HG02885 (cell line): ENCODE measurements around the gene CYP3A5.
"Not testable (repeated sequence)": the region's sequence is repeated elsewhere in the genome, so short reads cannot be mapped to it uniquely, and the experiment has no call there.

Experiments
- ATAC-seq: cut with Tn5 transposase; IDR thresholded peaks from one replicate; pipeline ENCODE4 v1.9.1; 2021; ENCODE audit warnings: mild to moderate bottlenecking; ENCODE audit not compliant: unreplicated experiment, poor library complexity

Gene CYP3A5

DNA sequence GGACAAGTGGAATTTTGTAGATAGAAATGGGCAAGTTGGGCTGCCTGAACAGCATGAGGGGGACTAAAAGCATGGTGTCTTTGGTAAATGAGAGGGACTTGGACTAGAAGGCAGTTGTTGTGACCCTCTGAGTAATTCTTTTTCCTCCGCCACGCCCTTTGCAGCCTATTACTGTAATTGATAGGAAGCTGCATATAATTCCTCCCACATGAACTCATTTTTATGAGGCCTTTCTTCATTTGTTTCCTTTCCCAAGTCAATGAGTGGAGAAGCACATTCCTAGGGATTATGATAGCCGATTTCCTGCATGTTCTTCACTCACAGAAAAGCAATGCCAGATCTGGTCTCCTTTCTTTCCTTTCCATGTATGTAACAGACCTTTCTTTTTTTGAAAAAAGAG lies 35.4 kb downstream of the CYP3A5 start:
- no peak for ATAC-seq

DNA sequence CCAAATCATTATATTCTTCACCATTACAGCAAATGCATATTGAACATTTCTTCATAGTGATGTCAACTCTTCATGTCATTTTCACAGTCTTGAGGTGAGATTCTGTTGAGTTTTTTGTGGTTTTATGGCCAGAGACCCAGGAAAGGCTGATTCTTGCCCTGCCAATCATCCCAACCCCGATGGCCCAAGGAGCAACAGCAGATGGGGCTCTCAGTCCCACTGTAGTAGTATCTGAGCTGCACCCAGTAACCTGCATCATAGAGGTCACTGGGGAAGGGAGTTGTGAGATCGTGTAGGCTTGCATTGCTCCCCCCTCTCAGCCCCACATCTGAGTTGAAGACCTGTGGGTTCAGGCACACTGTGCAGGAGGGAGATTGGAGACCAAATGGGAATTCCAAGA lies 36.3 kb downstream of the CYP3A5 start:
- no peak for ATAC-seq

DNA sequence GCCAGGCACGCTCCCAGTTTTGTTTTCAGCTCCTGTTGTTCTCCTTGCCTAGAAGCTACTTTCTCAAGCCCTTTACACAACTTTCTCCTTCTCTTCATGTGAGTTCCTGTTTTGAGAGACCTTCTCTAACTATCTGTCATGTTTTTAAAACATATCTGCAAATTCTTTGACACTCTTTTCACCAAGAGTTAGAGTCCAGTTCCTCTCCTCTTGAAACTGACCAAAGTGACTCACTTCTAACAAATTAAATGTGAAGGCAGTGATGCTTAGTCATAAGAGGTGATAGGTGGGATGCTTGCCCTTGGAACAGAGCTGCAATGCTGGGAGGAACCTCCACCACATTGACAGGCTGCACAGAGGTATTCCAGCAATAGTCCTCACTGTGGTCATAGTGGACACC lies 37.8 kb downstream of the CYP3A5 start:
- ATAC-seq: no peak

DNA sequence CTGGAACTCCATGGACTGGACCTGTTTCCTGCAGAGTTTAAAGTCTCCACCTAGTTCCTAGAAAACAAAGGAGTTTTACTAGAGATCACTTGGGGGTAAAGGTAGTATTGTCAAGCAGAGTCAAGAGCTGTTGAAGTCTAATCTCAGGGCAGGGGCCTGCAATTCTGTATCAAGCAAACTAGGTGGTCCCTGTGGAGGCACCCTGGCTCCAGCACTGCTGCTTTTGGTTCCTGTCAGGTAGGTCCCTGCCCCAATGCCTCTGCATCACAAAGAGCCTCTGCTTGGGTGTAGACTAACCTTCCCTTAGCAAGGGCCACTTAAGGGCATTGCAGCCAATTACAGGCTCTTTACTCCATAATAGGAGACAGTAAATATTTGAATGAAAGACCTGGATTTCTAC lies 40.5 kb downstream of the CYP3A5 start:
- no peak for ATAC-seq

DNA sequence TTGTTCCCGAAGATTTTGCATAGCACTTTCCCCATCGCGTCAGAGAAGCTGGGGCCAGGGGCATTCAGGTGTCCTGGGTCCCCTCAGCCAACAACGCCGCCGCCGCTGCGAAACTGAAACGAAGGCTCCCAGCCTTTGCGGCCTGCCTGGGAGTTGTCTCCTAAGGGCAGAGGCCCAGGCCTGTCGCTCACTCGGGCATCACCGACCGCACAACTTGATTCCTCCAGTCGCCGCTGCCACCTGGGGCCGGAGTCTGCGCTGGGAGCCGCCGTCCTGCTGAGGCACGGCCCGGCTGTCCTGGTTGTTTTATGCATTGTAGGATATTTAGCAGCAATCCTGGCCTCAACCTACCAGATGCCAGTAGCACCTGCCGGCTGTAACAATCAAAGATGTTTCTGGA lies 41.1 kb downstream of the CYP3A5 start:
- no peak for ATAC-seq

DNA sequence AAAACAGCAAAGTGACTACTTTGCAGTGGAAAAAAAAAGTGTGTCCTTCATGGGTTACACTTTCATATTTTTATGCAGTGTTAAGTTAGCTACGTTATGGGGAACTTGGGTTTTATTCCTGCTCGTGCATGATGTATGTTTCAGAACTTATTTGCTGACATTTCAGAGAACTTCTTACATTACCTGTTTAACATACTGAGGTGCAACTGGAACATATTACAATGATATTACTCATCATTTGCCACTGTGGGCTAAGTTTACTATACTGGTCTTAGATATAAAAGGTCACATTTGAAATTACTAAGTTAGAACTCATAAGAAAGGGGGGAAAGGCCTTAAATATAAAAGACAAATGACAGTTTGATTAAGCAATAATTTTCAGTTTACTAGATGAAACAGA lies 42.4 kb downstream of the CYP3A5 start:
- ATAC-seq: not testable (repeated sequence)

DNA sequence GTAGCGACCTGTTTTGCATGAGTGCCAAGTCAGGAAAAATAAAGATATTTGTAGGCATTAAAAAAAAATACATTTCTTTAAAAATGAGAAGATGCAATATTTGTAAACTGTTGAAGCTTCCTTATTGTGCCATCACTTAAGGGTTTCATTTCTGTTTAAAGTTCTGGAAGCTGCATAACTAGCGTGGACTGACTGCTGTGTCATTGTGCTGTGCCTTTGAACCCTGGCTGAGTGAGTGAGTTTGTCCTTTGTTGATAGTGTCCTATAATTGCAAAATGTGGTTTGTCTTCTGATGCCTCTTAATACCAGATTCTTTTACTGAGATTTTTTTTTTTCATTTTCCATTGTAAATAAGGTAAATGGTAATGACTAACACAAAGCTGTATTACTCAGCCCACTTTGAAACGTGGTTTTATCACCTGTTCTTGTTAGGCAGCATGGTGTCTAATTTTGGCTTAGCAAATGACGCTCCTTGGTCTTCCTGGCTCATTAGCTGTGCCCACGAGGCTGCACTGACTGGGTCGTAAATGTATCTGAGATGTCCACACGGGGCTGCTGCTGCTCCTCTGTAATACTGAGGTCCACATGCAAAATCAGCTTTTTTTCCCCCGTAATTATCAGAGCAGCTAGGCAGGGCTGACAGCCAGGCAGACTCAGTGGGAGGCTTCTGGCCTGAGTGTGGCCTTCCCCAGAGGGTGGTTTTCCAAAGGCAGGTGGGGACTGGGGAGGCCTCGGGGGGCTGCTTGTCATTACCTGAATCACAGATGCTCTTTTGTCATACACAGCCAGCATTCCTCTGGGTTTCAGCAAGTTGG lies 48.3 kb downstream of the CYP3A5 start:
- no peak for ATAC-seq

DNA sequence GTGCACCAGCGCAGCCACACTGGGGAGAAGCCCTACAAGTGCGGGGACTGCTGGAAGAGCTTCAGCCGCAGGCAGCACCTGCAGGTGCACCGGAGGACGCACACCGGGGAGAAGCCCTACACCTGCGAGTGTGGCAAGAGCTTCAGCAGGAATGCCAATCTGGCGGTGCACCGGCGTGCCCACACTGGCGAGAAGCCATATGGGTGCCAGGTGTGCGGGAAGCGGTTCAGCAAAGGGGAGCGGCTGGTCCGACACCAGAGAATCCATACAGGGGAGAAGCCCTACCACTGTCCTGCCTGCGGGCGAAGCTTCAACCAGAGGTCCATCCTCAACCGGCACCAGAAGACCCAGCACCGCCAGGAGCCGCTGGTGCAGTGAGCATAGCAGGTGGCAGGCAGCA lies 50.2 kb downstream of the CYP3A5 start:
- no peak for ATAC-seq

DNA sequence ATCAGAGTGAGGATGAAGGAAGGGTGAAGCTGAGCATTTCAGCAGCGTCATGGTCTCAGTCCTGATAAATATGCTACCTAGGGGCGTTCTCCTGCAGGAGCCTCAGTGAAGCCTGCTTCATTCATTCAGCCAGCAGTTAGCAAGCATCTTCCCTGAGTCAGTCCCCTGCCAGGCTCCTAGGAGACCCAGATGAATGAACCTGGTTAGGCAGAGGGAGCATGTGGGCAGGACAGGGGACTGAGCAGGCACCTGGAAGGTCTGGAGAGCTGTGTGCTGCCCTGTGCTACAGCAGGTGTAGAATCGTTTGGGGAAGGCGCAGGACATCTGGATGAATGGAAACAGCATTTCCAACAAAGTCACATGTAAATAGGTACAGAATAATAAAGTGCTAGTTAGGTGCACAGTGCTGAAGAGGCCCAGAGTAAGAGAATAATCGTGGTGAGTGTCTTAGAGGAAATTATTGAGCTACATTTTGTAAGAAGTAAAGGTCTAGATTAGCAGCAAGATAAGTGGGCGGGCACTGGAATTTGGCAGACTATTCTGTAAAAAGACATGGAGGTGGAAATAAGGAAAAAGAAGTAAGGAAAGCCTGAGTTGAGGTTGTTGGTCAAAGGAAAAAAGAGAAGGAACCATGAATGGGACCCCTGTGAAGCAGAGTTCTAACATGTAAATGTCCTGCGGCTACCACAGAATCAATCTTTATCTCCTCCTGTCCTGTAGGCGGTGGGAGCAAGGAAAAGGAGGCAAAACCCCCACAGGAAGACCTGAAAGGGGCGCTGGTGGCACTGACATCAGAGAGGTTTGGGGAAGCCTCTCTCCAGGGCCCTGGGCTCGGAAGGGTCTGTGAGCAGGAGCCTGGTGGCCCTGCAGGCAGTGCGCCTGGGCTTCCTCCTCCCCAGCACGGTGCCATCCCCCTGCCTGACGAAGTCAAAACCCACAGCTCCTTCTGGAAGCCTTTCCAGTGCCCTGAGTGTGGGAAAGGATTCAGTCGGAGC lies 51.0 kb downstream of the CYP3A5 start:
- no peak for ATAC-seq

DNA sequence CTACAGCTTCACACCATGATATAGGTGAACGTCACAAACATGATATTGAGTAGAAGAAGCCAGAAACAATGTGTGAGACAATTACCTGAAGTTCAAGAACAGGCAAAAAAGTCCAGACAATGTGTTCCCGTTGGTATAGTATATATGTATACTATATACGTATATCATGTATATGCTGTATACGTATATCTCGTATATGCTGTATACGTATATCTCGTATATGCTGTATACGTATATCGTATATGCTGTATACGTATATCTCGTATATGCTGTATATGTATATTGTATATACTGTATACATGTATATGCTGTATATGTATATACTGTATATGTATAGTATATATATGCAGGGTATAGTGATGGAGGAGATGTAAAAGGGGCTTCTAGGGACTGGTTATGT lies 52.3 kb downstream of the CYP3A5 start:
- no peak for ATAC-seq

DNA sequence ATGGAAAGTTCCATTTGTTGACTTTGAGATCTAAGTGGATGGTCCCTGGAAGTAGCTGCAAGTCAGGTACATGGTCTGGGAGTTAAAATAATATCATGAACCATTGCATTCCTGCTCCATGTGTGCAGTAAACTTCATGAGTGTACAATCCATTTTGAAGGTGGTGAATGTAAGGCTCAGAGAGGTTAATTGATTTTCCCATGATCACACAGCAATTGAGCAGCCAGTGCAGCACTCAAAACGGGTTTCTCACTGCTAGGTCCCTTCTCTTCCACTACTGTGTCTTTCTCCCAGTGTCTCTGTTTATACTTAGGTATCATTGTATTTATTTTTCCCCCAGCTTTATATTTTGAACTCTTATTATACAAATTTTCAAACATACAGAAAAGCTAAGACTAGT lies 53.1 kb downstream of the CYP3A5 start:
- ATAC-seq: no peak

DNA sequence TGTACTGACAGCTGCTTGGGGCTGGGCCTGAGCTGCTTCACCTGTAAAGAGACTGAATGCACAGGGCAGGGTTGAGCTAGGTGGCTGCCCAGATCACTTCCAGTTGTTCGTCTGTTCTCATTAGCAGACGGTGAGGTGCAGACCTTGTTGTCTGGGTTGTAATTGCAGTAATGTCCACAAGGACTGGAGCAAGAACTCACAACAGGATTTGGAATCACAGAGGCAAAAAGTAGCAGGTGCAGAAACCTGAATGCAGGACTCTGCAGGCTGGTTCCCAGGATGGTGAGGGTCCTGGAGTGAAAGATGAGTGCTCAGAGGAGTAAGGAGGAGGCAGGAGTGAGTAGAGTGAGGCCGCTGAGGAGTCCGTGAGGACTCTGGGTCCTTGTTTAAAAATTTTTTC lies 53.8 kb downstream of the CYP3A5 start:
- no peak for ATAC-seq

DNA sequence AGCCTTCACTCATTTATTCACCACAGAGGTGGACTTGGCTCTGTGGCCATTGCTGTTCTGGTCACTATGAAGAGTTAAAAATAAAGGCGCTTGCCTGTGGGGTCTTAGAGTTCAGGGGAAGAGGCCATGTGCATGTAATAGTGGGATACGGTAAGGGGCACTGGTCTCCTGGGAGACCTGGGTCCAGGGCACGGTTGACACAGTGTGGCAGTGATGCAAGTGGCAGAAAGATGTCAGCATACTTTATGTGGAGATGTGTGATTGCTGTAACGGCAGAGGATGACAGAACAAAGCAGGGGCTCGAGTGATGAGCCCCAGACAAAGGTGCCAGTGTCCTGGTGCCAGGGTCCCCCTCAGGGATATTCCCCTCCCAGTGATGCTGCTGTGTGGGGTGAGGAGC lies 54.5 kb downstream of the CYP3A5 start:
- ATAC-seq: no peak

DNA sequence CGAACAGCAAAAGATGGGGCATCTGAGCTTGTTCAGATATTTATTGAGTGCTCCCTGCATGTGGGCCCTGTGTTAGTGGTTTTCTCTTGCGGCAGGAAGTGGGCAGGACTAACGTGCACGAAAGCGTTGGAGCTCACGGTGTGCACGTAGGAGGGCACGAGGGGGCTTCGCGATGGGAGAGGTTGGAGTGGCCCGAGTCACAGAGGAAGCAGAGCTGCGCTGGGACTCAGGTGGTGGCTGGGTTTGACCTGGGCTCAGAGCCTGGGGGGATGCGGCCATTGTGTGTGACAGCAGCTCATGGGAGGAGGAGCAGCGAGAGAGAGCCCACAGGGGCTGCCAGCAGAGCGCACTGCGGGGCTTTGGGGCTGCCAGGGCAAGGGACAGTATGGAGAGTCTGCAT lies 55.3 kb downstream of the CYP3A5 start:
- ATAC-seq: no peak

DNA sequence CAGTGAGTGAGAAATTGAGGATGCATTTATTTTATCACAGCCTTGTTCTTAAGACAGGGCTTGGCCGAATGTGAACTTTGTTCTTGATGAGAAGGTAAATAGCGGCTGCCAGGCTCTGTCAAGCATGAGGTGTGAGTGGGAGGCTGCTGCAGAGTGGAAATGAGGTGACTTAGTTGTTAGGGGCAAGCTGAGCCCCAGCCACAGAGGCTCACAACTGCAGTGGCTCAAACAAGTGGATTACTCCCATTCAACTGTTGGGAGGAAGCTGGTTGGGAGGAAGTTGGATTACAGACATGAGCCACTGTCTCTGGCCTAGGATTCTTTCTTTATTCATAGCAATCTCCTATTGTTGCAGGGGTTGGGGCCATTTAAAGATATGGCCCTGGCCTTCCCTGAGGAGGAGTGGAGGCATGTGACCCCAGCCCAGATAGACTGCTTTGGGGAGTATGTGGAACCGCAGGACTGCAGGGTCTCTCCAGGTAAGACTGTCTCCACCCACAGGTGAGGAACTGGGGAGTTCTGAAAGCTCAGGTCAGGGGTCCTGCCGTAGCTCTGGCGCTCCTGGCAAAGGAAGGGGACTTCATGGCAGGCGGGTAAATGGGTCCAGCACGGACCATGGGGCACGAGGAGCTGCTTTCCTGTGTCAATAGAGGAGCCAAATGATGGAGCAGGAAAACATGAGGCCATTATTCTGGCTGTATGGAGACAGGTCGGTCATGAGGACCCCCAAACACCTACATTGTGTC lies 55.9 kb downstream of the CYP3A5 start:
- no peak for ATAC-seq

DNA sequence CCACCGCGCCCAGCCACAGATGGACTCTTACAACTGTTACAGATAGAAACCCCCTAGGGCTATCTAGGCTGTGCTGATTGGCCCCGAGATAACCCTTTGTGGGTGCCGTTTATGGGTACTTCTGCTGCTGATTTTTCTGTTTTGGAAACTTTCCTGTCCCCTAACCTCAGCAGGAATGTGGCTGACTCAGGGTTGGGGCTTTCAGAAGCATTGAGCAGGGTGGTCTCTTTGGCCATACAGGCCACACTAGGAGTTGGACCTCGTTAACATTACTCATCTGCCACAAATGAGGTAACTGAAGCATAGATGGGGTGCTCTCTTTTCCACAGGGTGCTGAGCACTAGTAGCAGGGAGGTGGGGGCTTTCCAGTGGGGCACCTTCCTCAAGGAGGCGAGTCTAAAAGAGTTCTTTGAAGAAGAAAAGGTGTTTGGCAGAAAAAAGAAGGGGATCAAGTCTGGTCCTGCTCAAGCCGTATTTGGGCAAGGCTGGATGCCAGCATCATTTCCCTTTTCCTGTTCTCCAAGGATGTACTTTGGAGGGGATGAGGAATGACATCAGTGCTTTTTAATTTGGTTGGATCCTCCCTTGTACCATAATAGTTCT lies 56.6 kb downstream of the CYP3A5 start:
- ATAC-seq: no peak

DNA sequence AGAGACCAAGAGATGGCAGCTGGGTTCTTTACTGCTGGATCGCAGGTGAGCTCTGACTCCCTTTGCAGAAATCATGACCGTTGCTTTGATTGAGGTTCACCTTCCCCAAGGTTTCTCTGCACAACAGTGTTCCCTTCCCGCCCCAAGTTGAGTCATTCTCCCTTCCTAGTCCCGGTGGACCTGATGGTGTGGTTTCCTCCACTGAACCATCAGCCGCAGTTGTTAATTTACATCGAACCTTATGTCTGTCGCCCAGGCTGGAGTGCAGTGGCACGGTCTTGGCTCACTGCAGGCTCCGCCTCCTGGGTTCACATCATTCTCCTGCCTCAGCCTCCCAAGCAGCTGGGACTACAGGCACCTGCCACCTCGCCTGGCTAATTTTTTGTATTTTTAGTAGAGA lies 57.2 kb downstream of the CYP3A5 start:
- ATAC-seq: no peak

DNA sequence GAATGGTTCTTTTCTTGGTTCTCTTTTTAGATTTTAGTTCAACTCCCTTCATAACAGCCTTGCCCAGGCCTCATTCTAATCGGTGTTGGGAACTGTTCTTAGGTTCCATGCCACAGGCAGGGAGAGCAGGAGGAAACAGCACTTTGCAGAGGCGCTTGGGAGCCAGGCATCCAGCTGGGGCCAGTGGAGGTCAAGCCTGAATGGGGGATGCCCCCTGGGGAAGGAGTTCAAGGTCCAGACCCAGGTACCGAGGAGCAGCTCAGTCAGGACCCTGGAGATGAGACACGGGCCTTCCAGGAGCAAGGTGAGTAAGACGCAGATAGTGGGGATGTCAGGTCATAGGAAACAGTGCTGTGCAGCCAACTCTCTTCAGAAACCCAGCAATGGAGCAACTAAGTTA lies 58.5 kb downstream of the CYP3A5 start:
- ATAC-seq: no peak

DNA sequence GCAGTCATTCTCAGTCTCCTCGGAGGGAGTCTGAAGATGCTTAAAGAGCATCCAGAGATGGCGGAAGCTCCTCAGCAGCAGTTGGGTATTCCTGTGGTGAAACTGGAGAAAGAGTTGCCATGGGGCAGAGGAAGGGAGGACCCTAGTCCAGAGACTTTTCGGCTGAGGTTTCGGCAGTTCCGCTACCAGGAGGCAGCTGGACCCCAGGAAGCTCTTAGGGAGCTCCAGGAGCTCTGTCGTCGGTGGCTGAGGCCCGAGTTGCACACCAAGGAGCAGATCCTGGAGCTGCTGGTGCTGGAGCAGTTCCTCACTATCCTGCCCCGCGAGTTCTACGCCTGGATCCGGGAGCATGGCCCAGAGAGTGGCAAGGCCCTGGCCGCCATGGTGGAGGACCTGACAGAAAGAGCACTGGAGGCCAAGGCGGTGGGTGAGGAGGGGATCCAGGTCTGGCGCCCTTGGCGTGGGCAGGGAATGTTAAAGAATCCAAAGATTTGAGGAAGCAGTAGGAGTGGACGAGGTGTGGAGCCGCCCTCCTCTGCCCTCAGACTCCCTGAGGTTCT lies 60.1 kb downstream of the CYP3A5 start:
- no peak for ATAC-seq

DNA sequence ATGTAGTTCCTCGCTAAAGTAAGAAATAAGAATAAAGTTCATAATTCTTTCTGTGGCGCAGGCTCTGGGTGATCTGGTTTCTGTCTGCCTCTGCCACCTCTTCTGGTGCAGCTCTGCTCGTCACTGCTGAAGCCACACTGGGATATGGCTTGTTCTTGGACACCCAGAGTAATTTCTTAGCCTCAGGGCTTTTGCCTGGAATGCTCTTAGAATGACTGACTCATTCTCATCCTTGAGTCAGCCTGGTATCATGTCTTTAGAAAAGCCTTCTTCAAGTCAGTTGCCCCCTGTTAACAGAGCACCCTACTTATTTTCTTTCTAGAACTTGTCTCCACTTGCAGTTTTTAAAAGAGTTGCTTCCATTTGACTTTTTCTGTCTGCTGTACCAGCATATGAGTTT lies 61.1 kb downstream of the CYP3A5 start:
- no peak for ATAC-seq
